GM12872 (cell line): ENCODE results near the gene NCOA7.

Experiments
- TF ChIP-seq, protein P1 (sequence below): IDR thresholded peaks from 3 replicates; pipeline ENCODE4 v1.5.1; 2011; ENCODE audit warnings: low read depth, mild to moderate bottlenecking, low read length, moderate library complexity; ENCODE audit not compliant: insufficient read depth

Gene NCOA7

DNA sequence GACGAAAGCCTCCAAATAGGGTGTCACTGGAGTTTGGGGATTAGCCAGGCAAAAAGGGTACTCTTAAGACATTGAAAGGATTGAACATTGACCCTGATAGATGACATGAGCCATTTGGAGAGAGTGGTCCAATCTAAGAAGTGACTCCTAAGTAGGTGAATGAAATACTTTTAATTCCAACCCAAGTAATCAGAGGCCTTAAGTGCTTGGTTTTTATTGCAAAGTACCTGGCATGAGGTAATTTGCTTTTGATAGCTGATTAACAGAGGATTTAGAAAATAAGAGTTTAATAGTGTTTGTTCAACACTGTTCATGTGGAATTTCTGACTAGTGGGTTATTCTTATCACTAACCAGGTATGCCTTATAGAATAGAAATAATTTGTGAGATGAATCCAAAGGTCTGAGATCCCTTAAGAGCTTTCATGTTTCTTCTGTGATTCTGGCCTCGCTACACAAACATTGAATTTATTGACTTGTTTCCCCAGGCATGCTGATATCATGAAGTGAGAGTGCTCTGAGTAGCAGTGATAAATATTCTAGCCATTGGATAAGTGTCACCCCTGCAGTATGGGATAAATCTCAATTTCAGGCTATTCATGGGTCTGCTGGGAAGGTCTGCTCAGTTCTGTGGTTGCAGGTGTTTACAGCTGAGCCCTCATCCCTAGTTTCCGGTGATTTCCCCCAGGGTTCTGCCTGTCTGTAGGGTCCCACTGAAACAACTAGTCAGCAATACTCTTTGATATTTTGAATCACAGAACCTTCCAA is 6.5 kb downstream of the NCOA7 start:
- TF ChIP-seq, protein P1, sequence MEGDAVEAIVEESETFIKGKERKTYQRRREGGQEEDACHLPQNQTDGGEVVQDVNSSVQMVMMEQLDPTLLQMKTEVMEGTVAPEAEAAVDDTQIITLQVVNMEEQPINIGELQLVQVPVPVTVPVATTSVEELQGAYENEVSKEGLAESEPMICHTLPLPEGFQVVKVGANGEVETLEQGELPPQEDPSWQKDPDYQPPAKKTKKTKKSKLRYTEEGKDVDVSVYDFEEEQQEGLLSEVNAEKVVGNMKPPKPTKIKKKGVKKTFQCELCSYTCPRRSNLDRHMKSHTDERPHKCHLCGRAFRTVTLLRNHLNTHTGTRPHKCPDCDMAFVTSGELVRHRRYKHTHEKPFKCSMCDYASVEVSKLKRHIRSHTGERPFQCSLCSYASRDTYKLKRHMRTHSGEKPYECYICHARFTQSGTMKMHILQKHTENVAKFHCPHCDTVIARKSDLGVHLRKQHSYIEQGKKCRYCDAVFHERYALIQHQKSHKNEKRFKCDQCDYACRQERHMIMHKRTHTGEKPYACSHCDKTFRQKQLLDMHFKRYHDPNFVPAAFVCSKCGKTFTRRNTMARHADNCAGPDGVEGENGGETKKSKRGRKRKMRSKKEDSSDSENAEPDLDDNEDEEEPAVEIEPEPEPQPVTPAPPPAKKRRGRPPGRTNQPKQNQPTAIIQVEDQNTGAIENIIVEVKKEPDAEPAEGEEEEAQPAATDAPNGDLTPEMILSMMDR = no peak

GRCh38 chr6:125797886-125798444 is 7.2 kb downstream of the NCOA7 start:
- TF ChIP-seq, protein P1 = no peak

- TF ChIP-seq, protein P1 = no peak
Observed at GRCh38 chr6:125798734-125799508, 8.2 kb downstream of the NCOA7 start.

GRCh38 chr6:125802383-125802782 is 11.6 kb downstream of the NCOA7 start:
- TF ChIP-seq, protein P1 = no peak

DNA sequence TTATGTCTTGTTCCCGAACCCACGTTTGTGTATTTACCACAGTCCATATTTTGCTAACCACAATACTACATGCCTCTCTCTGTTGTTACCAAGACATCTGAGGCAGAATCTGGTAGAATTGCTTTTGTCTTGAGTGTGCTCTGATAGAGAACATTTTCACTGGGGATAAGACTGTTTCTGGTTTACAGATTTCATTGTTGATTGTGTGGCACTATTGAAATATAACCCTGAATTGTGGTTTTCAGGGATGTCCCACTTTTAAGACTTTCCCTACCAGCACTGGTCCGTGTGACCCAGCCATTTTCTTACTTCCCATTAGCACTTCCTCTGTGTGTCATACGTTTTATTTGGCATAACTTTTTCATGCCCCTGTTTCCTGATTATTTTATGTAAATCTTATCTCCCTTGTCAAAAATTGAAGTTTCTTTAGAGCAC is 12.2 kb downstream of the NCOA7 start:
- TF ChIP-seq, protein P1 = no peak

GRCh38 chr6:125804264-125804663 is 13.5 kb downstream of the NCOA7 start:
- TF ChIP-seq, protein P1 = no peak

- TF ChIP-seq, protein P1 = no peak
Observed at GRCh38 chr6:125806813-125807212, 16.1 kb downstream of the NCOA7 start.
